NCI-H524 (cell line): ENCODE measurements around the gene NFAT5.
"Not testable (repeated sequence)": the region's sequence is repeated elsewhere in the genome, so short reads cannot be mapped to it uniquely, and the experiment has no call there.

Experiments
- DNase-seq, 2 experiments: peaks; one replicate each; lab custom pipeline; 2025; lab: John Stamatoyannopoulos, UW

The NFAT5 gene

GRCh38 chr16:69595127-69596036 is 29.6 kb downstream of the NFAT5 start:
- no peak for DNase-seq

DNA sequence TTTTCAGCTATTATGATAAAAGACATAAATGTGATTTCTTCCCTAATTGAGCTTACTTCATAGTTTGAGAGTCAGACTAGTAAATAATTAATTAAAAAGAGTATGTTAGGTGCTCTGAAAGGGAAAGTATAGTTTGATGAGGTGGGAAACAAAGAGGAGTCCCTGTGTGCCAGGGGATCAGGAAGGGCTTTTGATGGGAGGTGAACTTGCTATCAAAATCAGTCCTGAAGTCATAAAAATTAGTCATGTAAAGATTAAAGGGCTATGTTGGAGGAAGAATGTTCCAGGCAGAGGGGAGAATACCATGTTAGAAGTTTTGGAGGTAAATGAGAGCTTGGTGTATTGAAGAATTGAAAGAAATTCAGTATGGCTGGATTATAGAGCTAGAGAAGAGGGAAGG is 31.0 kb downstream of the NFAT5 start:
- no peak for DNase-seq

DNA sequence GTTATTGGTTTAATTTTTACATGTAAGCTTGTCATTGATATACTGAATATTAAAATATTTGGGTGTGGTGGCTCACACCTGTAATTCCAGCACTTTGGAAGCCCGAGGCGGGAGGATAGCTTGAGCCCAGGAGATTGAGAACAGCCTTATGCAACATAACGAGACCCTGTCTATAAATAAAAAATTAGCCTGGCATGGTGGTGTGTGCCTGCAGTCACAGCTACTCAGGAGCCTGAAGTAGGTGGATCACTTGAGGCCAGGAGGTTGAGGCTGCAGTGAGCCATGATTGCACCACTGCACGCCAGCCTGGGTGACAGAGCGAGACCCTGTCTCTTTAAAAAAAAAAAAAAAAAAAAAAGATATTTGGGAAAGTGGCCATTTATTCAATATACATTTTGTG is 32.3 kb downstream of the NFAT5 start:
- DNase-seq, result no peak

- no peak for DNase-seq
Measured at GRCh38 chr16:69599731-69600130, 34.0 kb downstream of the NFAT5 start.

GRCh38 chr16:69600202-69600601 is 34.4 kb downstream of the NFAT5 start:
- DNase-seq, result no peak

GRCh38 chr16:69601250-69601649 is 35.5 kb downstream of the NFAT5 start:
- DNase-seq, result no peak

DNA sequence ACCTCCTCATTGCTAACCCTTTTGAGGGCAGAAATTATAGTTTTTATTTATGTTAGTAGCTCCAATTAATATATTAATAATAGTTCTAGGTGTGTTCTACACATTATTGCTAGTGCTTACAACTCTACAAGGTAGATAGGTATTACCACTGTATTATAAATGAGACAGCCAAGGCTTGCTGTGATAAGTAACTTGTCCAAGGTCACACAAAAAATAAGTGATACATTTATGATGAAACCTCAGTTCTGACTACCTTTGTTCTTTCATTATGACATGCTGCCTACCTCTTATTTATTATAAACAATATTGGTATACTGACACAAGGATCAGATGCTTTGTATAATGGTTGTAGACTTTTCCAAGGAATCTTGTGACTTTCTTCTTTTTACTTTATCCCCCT is 41.2 kb downstream of the NFAT5 start:
- DNase-seq, result no peak

GRCh38 chr16:69607674-69608073 is 41.9 kb downstream of the NFAT5 start:
- DNase-seq, result no peak

GRCh38 chr16:69610356-69610755 is 44.6 kb downstream of the NFAT5 start:
- no peak for DNase-seq

- no peak for DNase-seq
Measured at GRCh38 chr16:69611103-69611640, 45.4 kb downstream of the NFAT5 start.

- no peak for DNase-seq
Measured at GRCh38 chr16:69613378-69614154, 47.8 kb downstream of the NFAT5 start.

GRCh38 chr16:69615528-69615927 is 49.8 kb downstream of the NFAT5 start:
- DNase-seq, result no peak

DNA sequence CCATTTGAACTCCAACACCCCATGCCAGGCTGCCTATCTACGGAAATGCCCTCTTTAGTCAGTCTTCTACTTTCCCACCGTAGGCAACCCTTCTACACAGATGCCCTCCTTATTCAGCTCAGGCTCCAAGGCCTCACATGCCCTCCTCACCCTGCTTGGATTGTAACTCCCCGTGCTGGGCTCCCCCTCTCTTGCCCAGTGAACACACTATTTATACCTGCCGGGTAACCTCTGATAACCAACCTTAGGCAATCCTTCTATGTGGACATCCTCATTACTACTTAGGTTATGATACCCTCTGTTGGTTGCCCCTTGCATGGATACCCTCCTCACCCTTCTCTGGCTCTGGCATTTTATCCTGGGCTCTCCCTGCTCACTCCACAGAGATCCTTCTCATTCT is 50.3 kb downstream of the NFAT5 start:
- no peak for DNase-seq

DNA sequence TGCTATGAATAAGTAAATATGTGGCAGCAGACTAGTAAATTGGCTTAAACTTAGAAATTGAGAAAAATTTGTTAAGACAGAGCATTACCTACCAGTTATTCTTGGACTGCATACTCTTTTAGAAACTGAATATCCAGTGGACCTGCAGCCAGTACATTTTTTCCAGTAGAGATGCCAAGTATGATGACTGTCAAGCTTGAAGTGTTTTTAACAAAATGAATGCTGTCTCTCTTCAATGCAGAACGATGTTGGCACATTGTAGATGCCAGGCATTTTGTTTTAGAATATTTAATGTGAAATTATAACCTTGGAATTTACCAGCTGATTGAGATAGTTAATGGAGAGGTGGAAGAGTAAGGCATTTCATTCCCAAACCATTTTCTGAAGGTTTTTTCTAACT is 52.5 kb downstream of the NFAT5 start:
- no peak for DNase-seq

GRCh38 chr16:69618721-69619120 is 53.0 kb downstream of the NFAT5 start:
- no peak for DNase-seq

GRCh38 chr16:69619514-69619913 is 53.7 kb downstream of the NFAT5 start:
- no peak for DNase-seq

DNA sequence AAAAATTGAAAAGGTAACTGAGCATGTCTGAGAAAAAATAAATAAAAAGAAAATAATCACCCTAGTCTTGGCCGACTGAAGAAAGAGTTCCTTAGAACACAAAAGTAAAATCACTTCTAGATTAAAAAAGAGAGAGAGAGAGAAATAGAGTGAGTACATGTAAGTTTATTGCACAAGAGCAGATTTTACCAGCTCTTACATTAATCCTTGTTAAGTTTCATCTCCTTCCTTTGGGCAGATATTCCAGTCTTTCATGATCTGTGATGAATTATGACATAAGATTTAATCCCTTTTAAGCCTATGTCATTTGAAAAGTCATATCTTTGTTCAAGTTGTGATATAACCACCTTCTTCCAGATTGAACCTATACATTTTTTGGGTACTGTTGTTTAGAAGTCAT is 54.8 kb downstream of the NFAT5 start:
- DNase-seq, result no peak

- DNase-seq, result no peak
Measured at GRCh38 chr16:69621225-69621624, 55.5 kb downstream of the NFAT5 start.

GRCh38 chr16:69626256-69626655 is 60.5 kb downstream of the NFAT5 start:
- DNase-seq, result no peak

DNA sequence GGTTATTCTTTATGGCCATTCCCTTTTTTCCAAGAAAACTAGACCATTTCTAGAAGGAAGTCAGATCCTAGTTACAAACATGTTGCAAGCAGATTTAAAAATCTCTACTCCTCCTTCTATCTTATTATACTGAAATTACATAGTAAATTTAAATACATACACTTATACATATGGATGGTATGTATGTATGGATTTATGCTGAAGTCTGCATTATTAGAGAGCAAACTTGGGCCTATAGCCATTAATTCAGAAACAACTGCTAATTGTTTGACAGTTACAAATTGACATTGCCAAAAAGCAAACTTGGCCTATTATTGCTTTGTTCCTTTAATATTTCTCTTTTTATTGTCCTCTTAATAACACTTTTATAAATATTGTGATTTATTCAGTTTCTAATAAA is 67.1 kb downstream of the NFAT5 start:
- no peak for DNase-seq

DNA sequence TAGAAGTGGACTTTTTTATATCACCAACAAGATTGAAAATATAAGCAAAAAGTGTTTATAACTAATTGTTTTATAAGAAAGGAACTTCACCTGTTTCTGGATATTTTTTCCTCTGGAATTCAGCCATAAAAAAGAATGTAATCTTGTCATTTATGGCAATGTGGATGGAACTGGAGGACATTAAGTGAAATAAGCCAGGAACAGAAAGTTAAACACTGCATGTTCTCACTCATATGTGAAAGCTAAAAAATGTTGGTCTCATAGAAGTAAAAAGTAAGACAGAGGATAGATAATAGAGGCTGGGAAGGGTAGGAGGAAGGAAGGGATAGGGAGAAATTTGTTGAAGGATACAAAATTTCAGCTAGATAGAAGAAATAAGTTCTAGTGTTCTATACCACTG is 67.6 kb downstream of the NFAT5 start:
- no peak for DNase-seq

GRCh38 chr16:69636563-69637146 is 70.9 kb downstream of the NFAT5 start:
- DNase-seq, result not testable (repeated sequence)
